ENCODE data around the gene SETDB1. TPM values are rescaled to one million over a fixed set of nuclear protein-coding genes. Genes with fewer than 3 reads are reported as not detected.

Gene SETDB1
- total RNA-seq, 4 donors from 2014 or later: 24.9 to 30.2 (median 27.7) TPM

DNA sequence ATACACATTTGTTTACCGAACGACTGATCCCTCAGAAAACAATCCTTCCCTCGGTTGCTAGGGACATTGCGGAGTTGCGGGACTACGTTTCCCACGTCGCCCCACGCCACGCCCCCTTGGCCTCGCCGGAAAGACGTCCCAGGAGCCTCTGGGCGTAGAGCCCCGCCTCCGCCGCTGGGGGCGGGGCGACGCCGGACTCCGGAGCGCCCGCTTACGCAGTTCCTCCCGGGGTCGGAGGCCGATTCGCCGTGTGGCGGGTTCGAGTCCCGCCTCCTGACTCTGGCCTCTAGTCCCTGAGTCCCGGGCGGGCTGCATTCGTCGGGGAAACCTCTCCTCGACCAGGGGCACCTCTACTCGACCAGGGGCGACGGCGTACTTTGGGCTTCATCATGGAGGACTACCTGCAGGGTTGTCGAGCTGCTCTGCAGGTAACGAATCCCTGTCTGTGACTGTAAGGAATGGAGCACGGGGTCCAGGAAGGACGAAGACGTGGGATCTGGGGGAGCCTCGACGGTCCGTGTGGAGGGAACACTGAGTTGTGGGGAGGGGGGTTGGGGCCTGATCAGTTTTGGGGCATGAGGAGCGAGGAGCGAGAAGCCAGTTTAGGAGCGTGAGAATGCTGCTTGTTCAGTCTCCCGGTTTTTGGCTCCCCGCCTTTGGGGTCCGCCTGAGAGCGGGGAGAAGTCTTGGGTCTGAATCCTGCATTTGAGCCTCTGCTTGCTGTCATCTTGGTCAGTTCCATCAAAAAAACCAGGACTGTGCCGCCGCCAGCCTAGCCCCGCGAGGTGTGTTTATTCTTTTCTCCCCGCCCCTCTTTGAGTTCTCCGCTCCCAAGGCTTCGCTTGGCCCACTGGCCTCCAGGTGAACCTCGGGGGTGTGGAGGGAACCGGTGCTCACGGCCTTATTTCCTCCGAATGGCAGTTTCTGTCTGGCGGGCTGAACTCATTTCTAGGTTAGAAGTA lies 82.4 kb downstream of the SETDB1 start, which contains the start of gene PRUNE1:
Gene PRUNE1, plus strand, starts transcription at position 206 of the 962 bp plus-strand sequence. Its CDS starts 184 bp downstream, at position 390.
- Histone ChIP-seq H3K4me3 (peak within 1 kb of the TSS; percentile 66 to 80 (median 70)), H3K36me3 (peaks cover 0 to 4% (median 0%) of the 10 kb centered on the region in 4 donors), H3K9me3 (no peaks in the 10 kb centered on the region), H3K27ac (replicated peaks in 1 of 4) (peak within 1 kb of the TSS; percentile 81 to 91 (median 87)), H3K27me3 (no peaks in the 10 kb centered on the region), H3K4me1 (peaks cover 52 to 77% (median 75%) of the 10 kb centered on the region in 4 donors)
- WGBS: under 1% methylated on average over 27 of the region's 69 CpGs
- TF ChIP-seq POLR2AphosphoS5 (IDR thresholded peaks at IDR 0.05): peak; percentile 79 to 89
- TF ChIP-seq, protein P1, sequence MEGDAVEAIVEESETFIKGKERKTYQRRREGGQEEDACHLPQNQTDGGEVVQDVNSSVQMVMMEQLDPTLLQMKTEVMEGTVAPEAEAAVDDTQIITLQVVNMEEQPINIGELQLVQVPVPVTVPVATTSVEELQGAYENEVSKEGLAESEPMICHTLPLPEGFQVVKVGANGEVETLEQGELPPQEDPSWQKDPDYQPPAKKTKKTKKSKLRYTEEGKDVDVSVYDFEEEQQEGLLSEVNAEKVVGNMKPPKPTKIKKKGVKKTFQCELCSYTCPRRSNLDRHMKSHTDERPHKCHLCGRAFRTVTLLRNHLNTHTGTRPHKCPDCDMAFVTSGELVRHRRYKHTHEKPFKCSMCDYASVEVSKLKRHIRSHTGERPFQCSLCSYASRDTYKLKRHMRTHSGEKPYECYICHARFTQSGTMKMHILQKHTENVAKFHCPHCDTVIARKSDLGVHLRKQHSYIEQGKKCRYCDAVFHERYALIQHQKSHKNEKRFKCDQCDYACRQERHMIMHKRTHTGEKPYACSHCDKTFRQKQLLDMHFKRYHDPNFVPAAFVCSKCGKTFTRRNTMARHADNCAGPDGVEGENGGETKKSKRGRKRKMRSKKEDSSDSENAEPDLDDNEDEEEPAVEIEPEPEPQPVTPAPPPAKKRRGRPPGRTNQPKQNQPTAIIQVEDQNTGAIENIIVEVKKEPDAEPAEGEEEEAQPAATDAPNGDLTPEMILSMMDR (IDR thresholded peaks at IDR 0.05): peak in 1 of 3 experiments; percentile 10
- TF ChIP-seq EP300 (IDR thresholded peaks at IDR 0.05): no peak
- intact Hi-C loops (cut with DNase I): loop anchor here (10.0 kb wide), 1 partner anchor 314 kb away; the partner anchor contains the start of gene GOLPH3L
- DNase-seq (ENCODE audit: extremely low spot score): peak; percentile 98

DNA sequence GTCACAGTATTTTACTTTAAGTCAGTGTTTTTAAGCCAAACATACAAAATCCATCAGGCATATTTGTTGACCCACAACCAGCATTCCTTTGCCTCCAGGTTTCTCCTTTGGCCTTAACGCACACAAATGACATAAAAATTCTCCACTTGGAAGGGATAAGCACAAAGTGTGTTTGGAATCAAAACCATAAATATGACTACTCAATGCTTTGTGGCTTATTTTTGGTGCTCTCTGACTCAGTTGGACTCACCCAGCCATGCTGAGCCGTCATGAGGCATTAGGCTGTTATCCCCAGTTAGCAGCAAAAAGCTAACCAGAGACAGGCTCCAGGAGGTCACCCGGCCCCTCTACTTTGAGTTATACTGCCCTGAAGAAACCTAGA lies 83.0 kb downstream of the SETDB1 start:
- Histone ChIP-seq H3K4me3 (peak overlapping the region; percentile 66 to 80 (median 70)), H3K4me1 (peaks cover 45 to 70% (median 68%) of the 10 kb centered on the region in 4 donors), H3K9me3 (no peaks in the 10 kb centered on the region), H3K27ac (replicated peaks in 1 of 4) (peak overlapping the region; percentile 81 to 91 (median 87)), H3K36me3 (peaks cover 0 to 4% (median 0%) of the 10 kb centered on the region in 4 donors), H3K27me3 (no peaks in the 10 kb centered on the region)
- TF ChIP-seq EP300 (IDR thresholded peaks at IDR 0.05): no peak
- TF ChIP-seq POLR2AphosphoS5 (IDR thresholded peaks at IDR 0.05): no peak
- TF ChIP-seq, protein P1 (IDR thresholded peaks at IDR 0.05): no peak
- no peak for TF ChIP-seq POLR2A (IDR thresholded peaks at IDR 0.05; ENCODE audit: low read depth)
- intact Hi-C loops (cut with DNase I): loop anchor here (10.0 kb wide), 1 partner anchor 314 kb away; the partner anchor contains the start of gene GOLPH3L
- WGBS: 43% methylated on average over 3 of the region's 3 CpGs
- no peak for DNase-seq (ENCODE audit: extremely low spot score)

DNA sequence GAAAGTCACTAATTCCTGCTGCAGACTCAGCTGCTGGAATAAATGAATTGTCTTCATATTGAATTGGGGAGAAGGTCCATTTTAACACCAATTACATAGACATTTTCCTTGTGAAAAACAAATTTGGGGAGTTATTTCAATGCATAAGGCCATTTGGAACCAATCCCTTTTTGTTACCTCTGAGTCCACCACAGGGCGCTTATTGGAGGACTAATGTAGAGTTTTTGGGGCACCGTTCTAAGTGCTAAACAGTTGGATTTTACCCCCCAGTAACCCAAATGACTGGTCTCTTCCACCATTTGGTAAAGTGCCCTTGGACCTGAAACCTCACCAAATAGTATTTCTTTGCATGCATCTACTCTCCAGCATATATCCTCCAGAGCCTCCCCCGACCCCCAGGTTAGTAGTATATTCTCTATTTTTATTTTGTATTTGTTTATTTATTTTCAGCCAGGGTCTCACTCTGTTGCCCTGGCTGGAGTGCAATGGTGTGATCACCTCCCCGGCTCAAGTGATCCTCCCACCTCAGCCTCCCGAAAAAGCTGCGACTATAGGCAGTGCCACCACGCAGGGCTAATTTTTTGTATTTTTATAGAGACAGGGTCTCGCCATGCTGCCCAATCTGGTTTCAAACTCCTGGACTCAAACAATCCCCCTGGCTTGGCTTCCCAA lies 83.6 kb downstream of the SETDB1 start:
- H3K4me1 ChIP-seq: peaks cover 43 to 64% (median 62%) of the 10 kb centered on the region in 4 donors
- no peaks in the 10 kb centered on the region for H3K27me3 ChIP-seq
- H3K36me3 ChIP-seq: peaks cover 0 to 4% (median under 1%) of the 10 kb centered on the region in 4 donors
- DNase-seq (ENCODE audit: extremely low spot score): no peak
- peak overlapping the region in 2 of 4 donors; percentile 66 to 80 for H3K4me3 ChIP-seq
- TF ChIP-seq POLR2AphosphoS5 (IDR thresholded peaks at IDR 0.05) (no peak), EP300 (IDR thresholded peaks at IDR 0.05) (no peak), POLR2A (IDR thresholded peaks at IDR 0.05; ENCODE audit: low read depth) (no peak)
- TF ChIP-seq, protein P1 (IDR thresholded peaks at IDR 0.05): no peak
- intact Hi-C loops (cut with DNase I): loop anchor here (10.0 kb wide), 1 partner anchor 315 kb away; the partner anchor contains the start of gene GOLPH3L
- 92% methylated on average over 8 of the region's 8 CpGs for WGBS
- no peaks in the 10 kb centered on the region for H3K9me3 ChIP-seq
- peak overlapping the region; percentile 81 to 91 (median 87) for H3K27ac ChIP-seq (replicated peaks in 1 of 4)

DNA sequence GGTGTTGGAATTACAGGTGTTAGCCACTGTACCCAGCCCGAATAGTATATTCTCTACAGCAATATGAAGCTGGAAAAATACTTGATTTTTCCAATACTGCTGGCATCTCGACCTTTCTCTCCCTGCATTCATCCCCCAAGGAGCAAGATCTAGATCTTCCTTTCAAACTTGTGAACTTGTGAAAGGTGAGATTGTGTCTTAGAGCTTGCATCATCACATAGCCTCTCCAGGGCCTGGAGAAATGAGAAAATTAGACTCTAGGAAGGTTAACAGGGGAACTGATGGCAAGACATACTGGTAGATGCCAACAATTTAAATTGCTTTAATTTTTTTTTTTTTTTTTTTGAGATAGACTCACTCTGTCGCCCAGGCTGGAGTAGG lies 84.2 kb downstream of the SETDB1 start:
- Histone ChIP-seq H3K9me3 (no peaks in the 10 kb centered on the region), H3K36me3 (peaks cover 0 to 6% (median 2%) of the 10 kb centered on the region in 4 donors), H3K27me3 (no peaks in the 10 kb centered on the region), H3K27ac (replicated peaks in 1 of 4) (no peak overlapping the region), H3K4me1 (peaks cover 38 to 59% (median 57%) of the 10 kb centered on the region in 4 donors), H3K4me3 (no peak overlapping the region)
- no peak for DNase-seq (ENCODE audit: extremely low spot score)
- intact Hi-C loops (cut with DNase I): no loop called here
- no peak for TF ChIP-seq POLR2AphosphoS5 (IDR thresholded peaks at IDR 0.05)
- TF ChIP-seq, protein P1 (IDR thresholded peaks at IDR 0.05): no peak
- TF ChIP-seq EP300 (IDR thresholded peaks at IDR 0.05): no peak
- no peak for TF ChIP-seq POLR2A (IDR thresholded peaks at IDR 0.05; ENCODE audit: low read depth)
- WGBS: 68% methylated on average over 3 of the region's 3 CpGs

All from esophagus muscularis mucosa (tissue), 4 donors.